ENCODE measurements around the gene ANKRD11.

DNA sequence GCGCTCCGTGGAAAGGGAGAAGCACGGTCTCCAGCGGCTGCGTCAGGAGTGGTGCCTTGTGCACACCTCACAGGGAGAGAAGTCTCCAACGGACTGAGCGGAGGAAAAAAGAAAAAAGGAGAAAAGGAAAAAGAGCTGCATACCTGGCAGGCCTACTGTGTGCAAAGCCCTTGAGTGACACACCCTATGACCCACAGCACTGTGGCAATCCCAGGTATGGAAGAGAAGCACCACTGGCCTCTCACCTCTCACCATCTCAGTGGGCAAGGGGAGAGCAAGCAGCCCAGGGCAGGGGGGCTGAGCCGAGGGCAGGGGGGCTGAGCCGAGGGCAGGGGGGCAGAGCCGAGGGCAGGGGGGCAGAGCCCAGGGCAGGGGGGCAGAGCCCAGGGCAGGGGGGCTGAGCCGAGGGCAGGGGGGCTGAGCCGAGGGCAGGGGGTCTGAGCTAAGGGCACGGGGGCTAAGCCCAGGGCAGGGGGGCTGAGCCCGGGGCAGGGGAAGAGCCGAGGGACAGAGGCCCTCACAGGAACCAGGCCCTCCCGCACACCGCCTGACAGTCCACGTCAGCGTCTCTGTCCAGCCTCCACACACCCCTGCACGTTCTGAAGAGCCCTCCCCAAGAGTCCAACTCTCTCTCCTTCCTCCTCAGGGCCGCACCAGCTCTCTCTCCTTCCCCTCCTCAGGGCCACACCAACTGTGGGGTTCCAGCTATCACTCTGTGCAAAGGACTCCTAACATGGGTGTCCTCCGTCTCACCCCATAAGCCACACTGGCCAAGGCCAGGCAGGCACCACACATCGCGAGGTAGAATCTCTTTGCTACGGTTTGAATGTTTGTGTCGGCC, 167.0 kb downstream of the ANKRD11 start:
- TF ChIP-seq, protein P1, sequence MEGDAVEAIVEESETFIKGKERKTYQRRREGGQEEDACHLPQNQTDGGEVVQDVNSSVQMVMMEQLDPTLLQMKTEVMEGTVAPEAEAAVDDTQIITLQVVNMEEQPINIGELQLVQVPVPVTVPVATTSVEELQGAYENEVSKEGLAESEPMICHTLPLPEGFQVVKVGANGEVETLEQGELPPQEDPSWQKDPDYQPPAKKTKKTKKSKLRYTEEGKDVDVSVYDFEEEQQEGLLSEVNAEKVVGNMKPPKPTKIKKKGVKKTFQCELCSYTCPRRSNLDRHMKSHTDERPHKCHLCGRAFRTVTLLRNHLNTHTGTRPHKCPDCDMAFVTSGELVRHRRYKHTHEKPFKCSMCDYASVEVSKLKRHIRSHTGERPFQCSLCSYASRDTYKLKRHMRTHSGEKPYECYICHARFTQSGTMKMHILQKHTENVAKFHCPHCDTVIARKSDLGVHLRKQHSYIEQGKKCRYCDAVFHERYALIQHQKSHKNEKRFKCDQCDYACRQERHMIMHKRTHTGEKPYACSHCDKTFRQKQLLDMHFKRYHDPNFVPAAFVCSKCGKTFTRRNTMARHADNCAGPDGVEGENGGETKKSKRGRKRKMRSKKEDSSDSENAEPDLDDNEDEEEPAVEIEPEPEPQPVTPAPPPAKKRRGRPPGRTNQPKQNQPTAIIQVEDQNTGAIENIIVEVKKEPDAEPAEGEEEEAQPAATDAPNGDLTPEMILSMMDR (IDR thresholded peaks at IDR 0.05), result no peak
- no peak for TF ChIP-seq ZFX (IDR thresholded peaks at IDR 0.05; ENCODE audit: borderline replicate concordance)

All from 22Rv1 (cell line).